HepG2 (cell line): ENCODE results near the gene SNX9.

ENCODE experiments used
- ELF4 ChIP-seq: sonication (generic); formaldehyde crosslinking; IDR thresholded peaks from 2 replicates; pipeline ENCODE4 v1.5.0; 2020; ENCODE audit warnings: missing genetic modification reagents, mild to moderate bottlenecking, moderate library complexity, borderline replicate concordance
- TAF1 ChIP-seq: sonication (generic); formaldehyde crosslinking; IDR thresholded peaks from 2 replicates; pipeline ENCODE4 v1.4.0; 2020; ENCODE audit warnings: missing genetic modification reagents
- ZNF513 ChIP-seq: sonication (generic); formaldehyde crosslinking; conservative IDR thresholded peaks from 2 replicates; pipeline ENCODE4 v1.5.0; 2020; ENCODE audit warnings: missing genetic modification reagents

GRCh38 chr6:157982102-157982562 is 159.1 kb downstream of the SNX9 start:
- TF ChIP-seq ELF4 (CRISPR knock-in tag) (no peak), TAF1 (no peak; the same call in 1 of the 2 replicates), ZNF513 (CRISPR knock-in tag) (0 out of 2 replicates have a peak, but pooled peaks have one; percentile 13)
